ENCODE results near the gene RPH3AL. TPM values are rescaled to one million over a fixed set of nuclear protein-coding genes. Genes with fewer than 3 reads are reported as not detected.

RPH3AL gene
- total and polyA plus RNA-seq, 2 of the 8 experiments (the other 6 are each of a cell fraction or from before 2014, with no cell fraction given) = 5.6 to 5.8 TPM

- TF ChIP-seq HDAC2 (IDR thresholded peaks at IDR 0.05; ENCODE audit: borderline replicate concordance in 1 of 2, low read depth in 2 of 2, low read length in 2 of 2) (no peak), TAF7 (optimal IDR thresholded peaks at IDR 0.05; ENCODE audit: borderline replicate concordance, low read depth, low read length) (no peak), RNF2 (IDR thresholded peaks at IDR 0.05; ENCODE audit: borderline replicate concordance, low read depth, low read length, missing control alignments, poor library complexity, severe bottlenecking) (no peak), GABPA (IDR thresholded peaks at IDR 0.05; ENCODE audit: borderline replicate concordance, insufficient read depth, low read length) (no peak), NRF1 (IDR thresholded peaks at IDR 0.05; ENCODE audit: low read depth, low read length) (no peak), KDM4A (IDR thresholded peaks at IDR 0.05; ENCODE audit: low read depth, low read length, severe bottlenecking) (no peak), BACH1 (IDR thresholded peaks at IDR 0.05; ENCODE audit: low read length) (no peak)
Measured at GRCh38 chr17:210402-210801, 142.2 kb downstream of the RPH3AL start (continued).

All from H1 (cell line).